Vein endothelial cell (primary cell): Measurements from ENCODE around the gene MRGPRG. TPM values are rescaled to one million over a fixed set of nuclear protein-coding genes. Genes with fewer than 3 reads are reported as not detected.

Experiments
- total RNA-seq: library from RNA; depleted of rRNA; stranded (reverse); fragments of >200 nt; gene quantifications from 2 replicates; pipeline ENCODE4 v1.2.3, GENCODE V29; 2012

The MRGPRG gene, protein sequence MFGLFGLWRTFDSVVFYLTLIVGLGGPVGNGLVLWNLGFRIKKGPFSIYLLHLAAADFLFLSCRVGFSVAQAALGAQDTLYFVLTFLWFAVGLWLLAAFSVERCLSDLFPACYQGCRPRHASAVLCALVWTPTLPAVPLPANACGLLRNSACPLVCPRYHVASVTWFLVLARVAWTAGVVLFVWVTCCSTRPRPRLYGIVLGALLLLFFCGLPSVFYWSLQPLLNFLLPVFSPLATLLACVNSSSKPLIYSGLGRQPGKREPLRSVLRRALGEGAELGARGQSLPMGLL
- not detected in 2 replicates for total RNA-seq

DNA sequence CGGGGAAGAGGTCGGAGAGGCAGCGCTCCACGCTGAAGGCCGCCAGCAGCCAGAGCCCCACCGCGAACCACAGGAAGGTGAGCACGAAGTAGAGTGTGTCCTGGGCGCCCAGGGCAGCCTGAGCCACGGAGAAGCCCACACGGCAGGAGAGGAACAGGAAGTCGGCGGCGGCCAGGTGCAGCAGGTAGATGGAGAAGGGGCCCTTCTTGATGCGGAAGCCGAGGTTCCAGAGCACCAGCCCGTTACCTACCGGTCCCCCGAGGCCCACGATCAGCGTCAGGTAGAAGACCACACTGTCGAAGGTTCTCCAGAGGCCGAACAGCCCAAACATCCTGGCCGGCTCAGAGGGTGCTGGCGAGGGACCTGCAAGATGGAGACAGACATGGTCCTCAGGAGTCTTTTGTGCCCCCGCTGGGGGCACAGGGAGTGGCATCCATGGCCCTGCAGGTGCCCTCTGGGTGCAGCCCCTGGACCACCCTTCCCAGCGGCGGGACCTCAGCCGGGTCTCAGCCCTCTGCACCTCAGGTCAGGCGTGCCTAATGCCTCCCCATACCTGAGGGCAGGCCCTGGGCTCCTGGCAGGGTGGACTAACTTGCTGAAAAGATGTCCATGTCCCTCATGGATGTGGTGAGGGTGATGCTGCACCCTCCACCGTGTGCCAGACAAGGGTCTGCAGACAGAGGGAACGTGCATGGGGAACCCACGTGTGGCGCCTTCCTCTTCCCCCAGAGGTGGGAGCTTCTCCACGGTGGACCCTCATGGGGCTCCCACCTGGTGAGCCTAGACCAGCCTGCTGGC, at the start of gene MRGPRG:
Gene MRGPRG (minus strand): TSS at position 331 of the 798 bp plus-strand sequence. CDS start 0 bp downstream, at position 331.

DNA sequence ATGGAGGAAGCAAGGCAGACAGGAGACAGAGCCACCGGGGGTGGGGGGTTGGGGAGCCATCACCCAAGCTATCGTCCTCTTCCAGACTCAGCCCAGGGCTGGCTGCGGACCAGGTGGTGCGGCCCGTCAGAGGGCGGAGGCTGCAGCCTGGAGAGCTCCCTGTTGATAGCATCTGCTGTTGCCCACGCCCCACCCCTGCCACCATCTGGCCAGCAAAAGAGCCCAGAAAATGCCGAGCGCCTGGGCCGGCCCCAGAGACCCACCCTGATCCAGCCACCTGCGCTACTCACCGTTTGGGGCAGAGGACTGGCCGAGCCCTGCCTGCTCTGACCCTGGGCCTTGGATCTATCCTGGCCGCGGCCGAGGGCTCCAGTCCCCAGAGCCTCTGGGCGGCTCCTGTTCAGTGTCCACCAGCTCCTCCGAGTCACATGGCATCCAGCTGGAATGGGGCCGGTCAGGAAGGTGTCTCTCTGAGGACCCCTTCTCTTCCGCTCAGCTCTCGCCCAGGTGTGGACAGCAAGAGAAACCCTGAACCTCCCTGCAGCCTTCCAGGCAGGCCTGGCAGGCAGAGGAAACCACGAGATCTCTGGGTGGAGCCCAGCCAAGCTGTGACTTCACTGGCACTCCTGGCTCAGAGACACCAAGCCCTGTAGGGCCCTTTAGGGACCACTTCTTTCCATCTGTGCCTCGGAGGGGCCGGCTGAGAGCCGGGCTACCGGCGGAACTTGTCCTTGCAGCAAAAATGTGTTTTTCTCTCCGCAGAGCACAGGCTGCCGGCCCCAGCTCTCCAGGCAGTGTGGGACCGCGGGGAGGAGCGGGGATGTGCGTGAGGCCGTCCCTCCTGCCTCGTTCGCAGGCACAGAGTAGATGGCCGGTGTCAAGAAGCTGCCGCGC, 13.5 kb upstream of the MRGPRG start, which contains the start of gene MRGPRE:
Gene MRGPRE (minus strand): TSS at position 567 of the 894 bp plus-strand sequence. CDS start 3,618 bp downstream, outside the sequence.

Other genes starting within 250 kb of the MRGPRG start
- 116 and 137 TPM in 2 replicates for gene NAP1L4, start 226.5 kb downstream of the MRGPRG start, total RNA-seq
- gene CARS1, start 161.4 kb downstream of the MRGPRG start, total RNA-seq, result 48.0 and 50.4 TPM in 2 replicates
- 34.4 and 44.7 TPM in 2 replicates for gene OSBPL5, start 53.5 kb downstream of the MRGPRG start, total RNA-seq
- gene MRGPRE, start 13.6 kb upstream of the MRGPRG start, total RNA-seq, result not detected in 2 replicates
- 24.6 and 25.8 TPM in 2 replicates for gene ZNF195, start 160.3 kb upstream of the MRGPRG start, total RNA-seq